A204.1 (cell line): Measurements from ENCODE around the gene POMT2.

Source experiments
- FAIRE-seq: peaks from 2 replicates; lab custom pipeline; 2012; peaks lifted over from hg19 to GRCh38; lab: Jason Lieb, UNC

The POMT2 gene

GRCh38 chr14:77238356-77238755 lies 82.3 kb downstream of the POMT2 start:
- no peak for FAIRE-seq

GRCh38 chr14:77236814-77237213 lies 83.9 kb downstream of the POMT2 start:
- FAIRE-seq: no peak

GRCh38 chr14:77231721-77232120 lies 89.0 kb downstream of the POMT2 start:
- no peak for FAIRE-seq

GRCh38 chr14:77230914-77231313 lies 89.8 kb downstream of the POMT2 start:
- FAIRE-seq: no peak

- FAIRE-seq: no peak
Observed at GRCh38 chr14:77228056-77228455, 92.6 kb downstream of the POMT2 start.

- no peak for FAIRE-seq
Observed at GRCh38 chr14:77225892-77226557, 94.7 kb downstream of the POMT2 start.

GRCh38 chr14:77225254-77225653 lies 95.4 kb downstream of the POMT2 start:
- no peak for FAIRE-seq
